Mesenchymal stem cell (in vitro differentiated cells and primary cell): ENCODE measurements around the gene ARSG.
A peak's percentile ranks its signal among the peaks of the same experiment; 100 is the strongest.
"Not testable (repeated sequence)": the region's sequence is repeated elsewhere in the genome, so short reads cannot be mapped to it uniquely, and the experiment has no call there.

ENCODE experiments used
- DNase-seq: peaks from one replicate; pipeline ENCODE4 v3.0.0-alpha.2; 2013
- H2AFZ ChIP-seq: one replicate; pipeline ENCODE4 v1.6.1; 2013; ENCODE audit warnings: low read depth, mild to moderate bottlenecking, control low read depth, inconsistent platforms, low read length, moderate library complexity
- H2AK5ac ChIP-seq: 2 replicates; pipeline ENCODE4 v1.6.1; 2013; ENCODE audit warnings: low read length, moderate library complexity, mild to moderate bottlenecking, inconsistent platforms; ENCODE audit not compliant: severe bottlenecking
- H2BK120ac ChIP-seq: one replicate; pipeline ENCODE4 v1.6.1; 2013; ENCODE audit warnings: low read depth, mild to moderate bottlenecking, inconsistent platforms, low read length, moderate library complexity
- H2BK12ac ChIP-seq, 2 experiments: one replicate each; pipeline ENCODE4 v1.6.1; 2013; ENCODE audit warnings: inconsistent platforms in 2 of 2, low read length in 2 of 2, mild to moderate bottlenecking in 2 of 2, moderate library complexity in 2 of 2, control low read depth in 1 of 2
- H2BK15ac ChIP-seq: one replicate; pipeline ENCODE4 v1.6.1; 2013; ENCODE audit warnings: mild to moderate bottlenecking, low read depth, inconsistent platforms; ENCODE audit not compliant: poor library complexity, severe bottlenecking
- H2BK5ac ChIP-seq: 2 replicates; pipeline ENCODE4 v1.6.1; 2013; ENCODE audit warnings: low read depth, mild to moderate bottlenecking, low read length, control low read depth, inconsistent platforms; ENCODE audit not compliant: poor library complexity, severe bottlenecking
- H3K14ac ChIP-seq, 2 experiments: one replicate each; pipeline ENCODE4 v1.6.1; 2013; ENCODE audit warnings: inconsistent platforms in 2 of 2, low read length in 2 of 2, control low read depth in 1 of 2, mild to moderate bottlenecking in 1 of 2, moderate library complexity in 1 of 2
- H3K18ac ChIP-seq, 2 experiments: one replicate each; pipeline ENCODE4 v1.6.1; 2013; ENCODE audit warnings: inconsistent platforms in 2 of 2, low read length in 2 of 2, control low read depth in 1 of 2, low read depth in 1 of 2, mild to moderate bottlenecking in 1 of 2
- H3K23ac ChIP-seq, 2 experiments: one replicate each; pipeline ENCODE4 v1.6.1; 2013; ENCODE audit warnings: inconsistent platforms in 2 of 2, low read length in 2 of 2, mild to moderate bottlenecking in 2 of 2, moderate library complexity in 2 of 2, control low read depth in 1 of 2
- H3K27ac ChIP-seq: 2 replicates; pipeline ENCODE4 v1.5.1; 2013; ENCODE audit warnings: mild to moderate bottlenecking, moderate library complexity, low read length, control low read depth, inconsistent platforms; ENCODE audit not compliant: poor library complexity, severe bottlenecking
- H3K27me3 ChIP-seq, 2 experiments: 2 replicates each; pipeline versions ENCODE4 v1.6.1 to v1.7.0; 2013; ENCODE audit warnings: low read length in 2 of 2, mild to moderate bottlenecking in 2 of 2, moderate library complexity in 2 of 2, control low read depth in 1 of 2, inconsistent platforms in 1 of 2; ENCODE audit not compliant: control insufficient read depth in 1 of 2, insufficient read depth in 1 of 2
- H3K36me3 ChIP-seq, 2 experiments: 2 replicates each; pipeline versions ENCODE4 v1.6.1 to v1.7.0; 2013; ENCODE audit warnings: low read length in 2 of 2, control low read depth in 1 of 2, inconsistent platforms in 1 of 2, low read depth in 1 of 2, mild to moderate bottlenecking in 1 of 2; ENCODE audit not compliant: insufficient read depth in 2 of 2, control insufficient read depth in 1 of 2
- H3K4ac ChIP-seq, 2 experiments: one replicate each; pipeline ENCODE4 v1.6.1; 2013; ENCODE audit warnings: inconsistent platforms in 2 of 2, low read length in 2 of 2, mild to moderate bottlenecking in 2 of 2, moderate library complexity in 2 of 2, control low read depth in 1 of 2, low read depth in 1 of 2
- H3K4me1 ChIP-seq: 2 replicates; pipeline ENCODE4 v1.6.1; 2013; ENCODE audit warnings: low read depth, low read length, control low read depth; ENCODE audit not compliant: control insufficient read depth, insufficient read depth
- H3K4me2 ChIP-seq: 2 replicates; pipeline ENCODE4 v1.6.1; 2013; ENCODE audit warnings: low read length, mild to moderate bottlenecking, inconsistent platforms; ENCODE audit not compliant: poor library complexity, severe bottlenecking
- H3K4me3 ChIP-seq, 2 experiments: 2 replicates each; pipeline versions ENCODE4 v1.5.1 to v1.7.0; 2013; ENCODE audit warnings: low read length in 2 of 2, mild to moderate bottlenecking in 2 of 2, control low read depth in 1 of 2, low read depth in 1 of 2; ENCODE audit not compliant: insufficient read depth in 1 of 2
- H3K79me1 ChIP-seq: replicated peaks from 2 replicates; pipeline ENCODE4 v1.6.1; 2013; ENCODE audit warnings: mild to moderate bottlenecking, control low read depth, low read length, inconsistent platforms; ENCODE audit not compliant: poor library complexity, severe bottlenecking
- H3K9ac ChIP-seq: 2 replicates; pipeline ENCODE4 v1.7.0; 2013; ENCODE audit warnings: mild to moderate bottlenecking, low read length, moderate library complexity
- H3K9me3 ChIP-seq: 2 replicates; pipeline ENCODE4 v1.7.0; 2013; ENCODE audit warnings: mild to moderate bottlenecking, low read length; ENCODE audit not compliant: control insufficient read depth
- H4K8ac ChIP-seq: one replicate; pipeline ENCODE4 v1.6.1; 2013; ENCODE audit warnings: inconsistent platforms, mild to moderate bottlenecking, low read length, moderate library complexity
- H4K91ac ChIP-seq: one replicate; pipeline ENCODE4 v1.6.1; 2013; ENCODE audit warnings: mild to moderate bottlenecking, low read length, inconsistent platforms
- WGBS: methylation state at CpG from one replicate; pipeline ENCODE4 v1.1.7; 2013; ENCODE audit warnings: mixed read lengths; 5-methylcytosine and 5-hydroxymethylcytosine counted together

ARSG gene

GRCh38 chr17:68308486-68308885 is 17.2 kb downstream of the ARSG start:
- H2BK5ac ChIP-seq, H3K23ac ChIP-seq, H2BK15ac ChIP-seq, H3K27me3 ChIP-seq, H3K4ac ChIP-seq, H2AFZ ChIP-seq, H4K91ac ChIP-seq, H3K9ac ChIP-seq, H3K79me1 ChIP-seq, H3K4me3 ChIP-seq, H3K4me1 ChIP-seq, H2AK5ac ChIP-seq, H3K36me3 ChIP-seq, H4K8ac ChIP-seq, H3K14ac ChIP-seq, H2BK12ac ChIP-seq, H2BK120ac ChIP-seq, DNase-seq, H3K18ac ChIP-seq, H3K27ac ChIP-seq, H3K4me2 ChIP-seq, H3K9me3 ChIP-seq: not testable (repeated sequence)
- 99% methylated on average over 4 of the region's 7 CpGs for WGBS

DNA sequence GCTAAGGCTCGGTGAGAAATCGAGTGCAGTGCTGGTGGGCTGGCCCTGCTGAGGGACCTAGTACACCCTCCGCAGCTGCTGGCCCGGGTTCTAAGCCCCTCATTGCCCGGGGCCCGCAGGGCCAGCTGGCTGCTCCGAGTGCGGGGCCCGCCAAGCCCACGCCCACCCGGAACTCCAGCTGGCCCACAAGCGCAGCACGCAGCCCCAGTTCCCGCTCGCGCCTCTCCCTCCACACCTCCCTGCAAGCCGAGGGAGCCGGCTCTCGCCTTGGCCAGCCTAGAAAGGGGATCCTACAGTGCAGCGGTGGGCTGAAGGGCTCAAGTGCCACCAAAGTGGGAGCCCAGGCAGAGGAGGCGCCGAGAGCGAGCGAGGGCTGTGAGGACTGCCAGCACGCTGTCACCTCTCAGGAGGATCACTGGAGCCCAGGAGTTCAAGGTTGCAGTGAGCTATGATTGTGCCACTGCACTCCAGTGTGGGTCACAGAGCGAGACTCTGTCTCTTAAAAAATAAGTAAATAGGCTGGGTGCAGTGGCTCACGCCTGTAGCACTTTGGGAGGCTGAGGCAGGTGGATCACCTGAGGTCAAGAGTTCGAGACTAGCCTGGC is 17.9 kb downstream of the ARSG start:
- not testable (repeated sequence) for H4K8ac ChIP-seq, H3K14ac ChIP-seq, H3K18ac ChIP-seq, H3K36me3 ChIP-seq, DNase-seq, H2AFZ ChIP-seq, H3K4me3 ChIP-seq, H2BK120ac ChIP-seq, H2BK5ac ChIP-seq, H3K27me3 ChIP-seq, H3K23ac ChIP-seq, H3K9ac ChIP-seq, H3K79me1 ChIP-seq, H2AK5ac ChIP-seq, H3K27ac ChIP-seq, H3K4ac ChIP-seq, H3K9me3 ChIP-seq, H2BK15ac ChIP-seq, H3K4me2 ChIP-seq, H4K91ac ChIP-seq, H3K4me1 ChIP-seq
- 94% methylated on average over 27 of the region's 28 CpGs for WGBS
- peak overlapping the region in 1 of 2 experiments; percentile 43 for H2BK12ac ChIP-seq

GRCh38 chr17:68310152-68310551 is 18.9 kb downstream of the ARSG start:
- Histone ChIP-seq H2AK5ac (no peak overlapping the region), H3K79me1 (no peaks in the 10 kb centered on the region), H3K9me3 (peaks cover 5% of the 10 kb centered on the region), H2BK15ac (no peak overlapping the region), H3K18ac (no peak overlapping the region), H3K9ac (no peak overlapping the region), H3K4ac (no peak overlapping the region), H4K91ac (no peak overlapping the region), H2BK12ac (peak overlapping the region in 1 of 2 experiments; percentile 76), H3K4me2 (no peak overlapping the region), H2BK120ac (no peak overlapping the region), H3K36me3 (peaks cover 0 to 3% of the 10 kb centered on the region in 2 experiments), H4K8ac (no peak overlapping the region), H3K23ac (no peak overlapping the region), H3K4me3 (no peak overlapping the region), H2BK5ac (no peak overlapping the region), H2AFZ (no peak overlapping the region), H3K4me1 (peaks cover 6% of the 10 kb centered on the region), H3K27ac (no peak overlapping the region), H3K14ac (no peak overlapping the region), H3K27me3 (no peaks in the 10 kb centered on the region)
- 90% methylated on average over 7 of the region's 8 CpGs for WGBS
- peak; percentile 78 for DNase-seq

- Histone ChIP-seq H2BK5ac (no peak overlapping the region), H3K14ac (no peak overlapping the region), H3K4ac (no peak overlapping the region), H3K27me3 (no peaks in the 10 kb centered on the region), H3K79me1 (no peaks in the 10 kb centered on the region), H3K4me2 (no peak overlapping the region), H2BK12ac (no peak overlapping the region), H3K23ac (no peak overlapping the region), H3K9ac (no peak overlapping the region), H2AK5ac (no peak overlapping the region), H2BK15ac (no peak overlapping the region), H4K8ac (no peak overlapping the region), H3K4me1 (peaks cover 10% of the 10 kb centered on the region), H3K4me3 (no peak overlapping the region), H3K27ac (no peak overlapping the region), H4K91ac (no peak overlapping the region), H2BK120ac (no peak overlapping the region), H3K36me3 (no peaks in the 10 kb centered on the region), H3K18ac (peak overlapping the region in 1 of 2 experiments; percentile 30), H2AFZ (no peak overlapping the region), H3K9me3 (no peaks in the 10 kb centered on the region)
- 96% methylated on average over 8 of the region's 8 CpGs for WGBS
- no peak for DNase-seq
Measured at GRCh38 chr17:68314916-68315535, 23.7 kb downstream of the ARSG start.
